ENCODE results near the gene ARMH2.
"Not testable (repeated sequence)": the region's sequence is repeated elsewhere in the genome, so short reads cannot be mapped to it uniquely, and the experiment has no call there.

GRCh38 chr6:24765968-24766367 is 32.7 kb downstream of the ARMH2 start:
- not testable (repeated sequence) for TF ChIP-seq SUZ12 (IDR thresholded peaks at IDR 0.05); ZNF384 (IDR thresholded peaks at IDR 0.05); SP1 (IDR thresholded peaks at IDR 0.05); CTBP1 (IDR thresholded peaks at IDR 0.05; ENCODE audit: borderline replicate concordance); FOXM1 (IDR thresholded peaks at IDR 0.05; ENCODE audit: borderline replicate concordance); TARDBP (IDR thresholded peaks at IDR 0.05); BHLHE40 (IDR thresholded peaks at IDR 0.05; ENCODE audit: borderline replicate concordance); NFRKB (IDR thresholded peaks at IDR 0.05); HDGF (IDR thresholded peaks at IDR 0.05; ENCODE audit: borderline replicate concordance); FOXA1 (IDR thresholded peaks at IDR 0.05); ARNT (IDR thresholded peaks at IDR 0.05); ELF4 (IDR thresholded peaks at IDR 0.05); FOXK2 (IDR thresholded peaks at IDR 0.05)
- TF ChIP-seq, protein P1, sequence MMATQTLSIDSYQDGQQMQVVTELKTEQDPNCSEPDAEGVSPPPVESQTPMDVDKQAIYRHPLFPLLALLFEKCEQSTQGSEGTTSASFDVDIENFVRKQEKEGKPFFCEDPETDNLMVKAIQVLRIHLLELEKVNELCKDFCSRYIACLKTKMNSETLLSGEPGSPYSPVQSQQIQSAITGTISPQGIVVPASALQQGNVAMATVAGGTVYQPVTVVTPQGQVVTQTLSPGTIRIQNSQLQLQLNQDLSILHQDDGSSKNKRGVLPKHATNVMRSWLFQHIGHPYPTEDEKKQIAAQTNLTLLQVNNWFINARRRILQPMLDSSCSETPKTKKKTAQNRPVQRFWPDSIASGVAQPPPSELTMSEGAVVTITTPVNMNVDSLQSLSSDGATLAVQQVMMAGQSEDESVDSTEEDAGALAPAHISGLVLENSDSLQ (IDR thresholded peaks at IDR 0.05), result not testable (repeated sequence)

Data from HEK293T (cell line).